Ramos (cell line): ENCODE measurements around the gene PGD.

Experiments
- in situ Hi-C: fragments of 300-500 bp; cut with MboI; formaldehyde crosslinking; loops from one replicate; pipeline ENCODE4 v1.14.3; 2022; ENCODE audit warnings: low sequenced_read_pairs; ENCODE audit not compliant: unreplicated experiment

Gene PGD

GRCh38 chr1:10396870-10397269 lies 2.0 kb upstream of the PGD start:
- in situ Hi-C loops, result no loop called here

DNA sequence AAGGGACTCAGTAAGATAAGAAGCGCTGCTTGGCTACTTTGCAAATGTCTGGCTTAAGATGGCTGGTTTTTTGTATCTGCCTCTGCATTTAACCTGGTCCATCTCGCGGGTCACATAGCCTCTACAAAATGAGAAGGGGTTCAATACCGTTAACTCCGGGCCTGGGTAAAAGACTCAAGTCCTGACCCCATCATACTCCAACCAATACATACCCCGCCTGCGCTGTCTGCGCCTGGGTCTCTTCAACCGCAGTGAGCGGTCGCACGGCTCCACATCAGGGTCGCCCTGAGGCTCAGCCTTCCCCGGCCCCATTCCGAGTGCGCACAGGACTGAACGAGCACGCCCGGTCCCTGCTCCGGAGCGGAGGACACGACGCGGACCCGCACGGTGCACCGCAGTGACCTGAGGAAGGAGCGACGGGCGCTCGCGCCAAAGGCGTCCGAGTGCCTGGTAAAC lies 558 bp upstream of the PGD start:
- in situ Hi-C loops, result no loop called here

GRCh38 chr1:10399444-10399941 lies 629 bp downstream of the PGD start:
- in situ Hi-C loops, result no loop called here

- in situ Hi-C loops, result loop anchor here (25.0 kb wide), 1 partner anchor 663 kb away; no protein-coding TSS in a partner anchor
These were observed 1.1 kb downstream of the PGD start for GRCh38 chr1:10400013-10400412.

- in situ Hi-C loops, result loop anchor here (25.0 kb wide), 1 partner anchor 664 kb away; no protein-coding TSS in a partner anchor
These were observed 2.4 kb downstream of the PGD start for GRCh38 chr1:10401281-10401680.

- in situ Hi-C loops, result loop anchor here (25.0 kb wide), 1 partner anchor 666 kb away; no protein-coding TSS in a partner anchor
These were observed 3.9 kb downstream of the PGD start for GRCh38 chr1:10402729-10403274.

DNA sequence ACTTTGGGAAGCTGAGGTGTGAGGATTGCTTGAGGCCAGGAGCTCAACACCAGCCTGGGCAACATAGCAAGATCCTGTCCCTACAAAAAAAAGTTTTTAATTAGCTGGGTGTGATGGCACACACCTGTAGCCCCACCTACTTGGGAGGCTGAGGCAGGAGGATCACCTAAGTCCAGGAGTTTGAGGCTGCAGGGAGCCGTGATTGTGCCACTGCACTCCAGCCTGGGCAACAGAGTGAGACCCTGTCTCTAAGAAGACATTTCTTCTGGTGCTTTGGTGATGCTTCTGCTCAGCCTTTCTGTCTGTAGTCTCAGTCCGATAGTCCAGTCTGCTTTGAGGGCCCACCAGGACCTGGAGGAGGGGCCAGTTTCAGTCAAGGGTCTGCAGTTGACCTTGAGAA lies 8.3 kb downstream of the PGD start:
- in situ Hi-C loops, result loop anchor here (25.0 kb wide), 1 partner anchor 670 kb away; no protein-coding TSS in a partner anchor

DNA sequence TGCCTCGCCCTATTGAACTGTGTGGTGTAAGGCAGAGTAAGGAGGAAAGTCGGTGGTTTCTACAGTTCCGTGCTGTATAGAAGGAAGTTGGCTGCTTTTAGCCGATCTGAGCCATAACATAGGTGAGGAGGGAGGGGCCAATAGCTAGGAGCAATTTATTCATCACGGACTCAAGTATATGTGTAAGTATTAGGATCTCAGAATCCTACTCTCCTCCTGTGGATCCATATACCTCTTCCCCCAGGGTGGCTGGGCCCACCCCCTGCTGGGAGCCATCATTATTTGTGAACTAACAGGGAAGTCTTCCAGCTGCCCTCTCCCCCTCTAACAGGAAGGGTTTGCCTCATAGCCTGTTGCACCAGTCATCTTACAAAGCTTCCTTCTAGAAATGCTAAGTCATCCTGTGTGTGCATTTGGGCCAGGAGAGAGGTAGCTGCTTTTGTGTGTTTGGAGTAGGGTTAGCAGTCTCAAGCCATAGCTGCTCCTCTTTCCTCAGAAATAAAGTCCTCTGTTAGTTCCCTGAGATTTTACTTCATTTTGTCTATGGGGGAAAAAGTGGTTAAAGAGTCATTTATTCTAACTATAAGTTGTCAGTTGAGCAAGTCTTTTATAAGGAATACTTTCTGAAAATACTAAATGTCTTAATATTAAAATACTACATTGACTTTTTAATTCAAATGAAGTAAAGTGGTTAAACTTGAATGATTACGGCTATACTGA lies 16.5 kb downstream of the PGD start:
- in situ Hi-C loops, result loop anchor here (25.0 kb wide), 1 partner anchor 678 kb away; no protein-coding TSS in a partner anchor

GRCh38 chr1:10415967-10416366 lies 17.1 kb downstream of the PGD start:
- in situ Hi-C loops, result loop anchor here (25.0 kb wide), 1 partner anchor 679 kb away; no protein-coding TSS in a partner anchor

- in situ Hi-C loops, result loop anchor here (25.0 kb wide), 1 partner anchor 681 kb away; no protein-coding TSS in a partner anchor
These were observed 19.9 kb downstream of the PGD start for GRCh38 chr1:10418741-10419140.

DNA sequence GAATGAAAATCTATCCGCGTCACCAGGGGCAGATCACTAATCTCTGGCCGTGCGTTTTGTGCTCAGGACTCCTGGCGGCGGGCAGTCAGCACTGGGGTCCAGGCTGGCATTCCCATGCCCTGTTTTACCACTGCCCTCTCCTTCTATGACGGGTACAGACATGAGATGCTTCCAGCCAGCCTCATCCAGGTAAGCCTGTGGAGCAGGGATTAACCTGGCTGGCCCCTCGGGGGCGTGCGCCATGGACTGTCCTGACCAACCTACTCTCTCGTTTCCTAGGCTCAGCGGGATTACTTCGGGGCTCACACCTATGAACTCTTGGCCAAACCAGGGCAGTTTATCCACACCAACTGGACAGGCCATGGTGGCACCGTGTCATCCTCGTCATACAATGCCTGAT lies 20.5 kb downstream of the PGD start:
- in situ Hi-C loops, result loop anchor here (25.0 kb wide), 1 partner anchor 682 kb away; no protein-coding TSS in a partner anchor

DNA sequence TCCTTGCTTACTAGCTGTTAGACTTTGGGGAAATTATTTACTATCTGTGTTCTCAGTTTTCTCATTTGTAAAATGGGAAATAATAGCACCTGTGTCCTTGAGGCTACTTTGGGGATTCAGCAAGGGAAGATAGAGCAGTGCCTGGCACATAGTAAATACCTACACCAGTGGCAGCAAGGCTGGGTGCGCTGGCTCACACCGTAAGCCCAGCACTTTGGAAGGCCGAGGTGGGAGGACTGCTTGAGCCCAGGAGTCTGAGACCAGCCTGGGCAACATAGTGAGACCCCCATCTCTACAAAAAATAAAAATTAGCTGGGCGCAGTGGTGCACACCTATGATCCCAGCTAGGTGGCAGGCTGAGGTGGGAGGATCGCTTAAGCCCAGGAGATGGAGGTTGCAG lies 22.8 kb downstream of the PGD start:
- in situ Hi-C loops, result loop anchor here (25.0 kb wide), 1 partner anchor 684 kb away; no protein-coding TSS in a partner anchor

DNA sequence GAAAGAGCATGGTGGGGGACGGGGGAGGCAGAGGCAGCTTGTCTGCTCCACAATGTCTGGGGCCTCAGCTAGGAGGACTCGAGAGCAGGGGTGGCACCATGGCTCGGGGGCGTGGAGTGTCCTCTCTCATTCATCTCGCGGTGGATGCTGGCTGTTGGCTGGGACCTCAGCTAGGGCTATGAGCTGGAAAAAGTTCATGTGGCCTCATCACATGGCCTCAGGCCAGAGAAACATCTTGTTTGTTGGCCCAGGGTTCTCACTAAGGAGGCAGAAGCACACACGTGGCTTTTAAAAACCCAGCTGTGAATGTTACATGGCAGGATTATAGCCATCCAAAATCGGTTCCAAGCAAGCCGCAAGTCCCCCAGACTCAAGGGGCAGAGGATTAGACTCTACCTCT lies 25.2 kb downstream of the PGD start:
- in situ Hi-C loops, result loop anchor here (25.0 kb wide), 1 partner anchor 687 kb away; no protein-coding TSS in a partner anchor

- in situ Hi-C loops, result loop anchor here (5.0 to 25.0 kb wide), 2 partner anchors 68 to 687 kb away; no protein-coding TSS in a partner anchor
These were observed 25.8 kb downstream of the PGD start for GRCh38 chr1:10424651-10425050.

- in situ Hi-C loops, result loop anchor here (5.0 kb wide), 1 partner anchor 66 kb away; no protein-coding TSS in a partner anchor
These were observed 27.1 kb downstream of the PGD start for GRCh38 chr1:10425826-10426534.

GRCh38 chr1:10426535-10426848 lies 27.6 kb downstream of the PGD start:
- in situ Hi-C loops, result loop anchor here (5.0 kb wide), 1 partner anchor 66 kb away; no protein-coding TSS in a partner anchor

DNA sequence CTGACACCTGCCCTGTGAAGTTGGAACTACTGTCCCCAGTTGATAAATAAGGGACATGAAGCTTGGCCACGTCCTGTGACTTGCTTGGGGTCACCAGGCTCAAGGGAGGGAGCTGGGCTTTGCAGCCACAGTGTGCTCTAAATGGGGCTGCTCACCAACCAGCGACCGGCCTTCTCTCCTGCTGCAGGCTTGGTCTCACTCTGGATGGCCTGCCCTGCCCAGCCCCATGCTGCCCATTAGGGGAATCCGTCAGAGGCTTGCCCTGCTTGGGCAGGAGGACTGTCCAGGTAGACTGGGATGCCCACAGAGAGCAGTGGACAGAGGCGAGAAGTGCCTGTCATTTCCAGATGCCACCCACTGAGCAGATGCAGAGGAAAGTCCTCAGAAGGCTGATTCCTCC lies 30.1 kb downstream of the PGD start:
- in situ Hi-C loops, result loop anchor here (5.0 kb wide), 1 partner anchor 63 kb away; no protein-coding TSS in a partner anchor

- in situ Hi-C loops, result loop anchor here (5.0 kb wide), 1 partner anchor 62 kb away; no protein-coding TSS in a partner anchor
These were observed 31.0 kb downstream of the PGD start for GRCh38 chr1:10429868-10430215.

DNA sequence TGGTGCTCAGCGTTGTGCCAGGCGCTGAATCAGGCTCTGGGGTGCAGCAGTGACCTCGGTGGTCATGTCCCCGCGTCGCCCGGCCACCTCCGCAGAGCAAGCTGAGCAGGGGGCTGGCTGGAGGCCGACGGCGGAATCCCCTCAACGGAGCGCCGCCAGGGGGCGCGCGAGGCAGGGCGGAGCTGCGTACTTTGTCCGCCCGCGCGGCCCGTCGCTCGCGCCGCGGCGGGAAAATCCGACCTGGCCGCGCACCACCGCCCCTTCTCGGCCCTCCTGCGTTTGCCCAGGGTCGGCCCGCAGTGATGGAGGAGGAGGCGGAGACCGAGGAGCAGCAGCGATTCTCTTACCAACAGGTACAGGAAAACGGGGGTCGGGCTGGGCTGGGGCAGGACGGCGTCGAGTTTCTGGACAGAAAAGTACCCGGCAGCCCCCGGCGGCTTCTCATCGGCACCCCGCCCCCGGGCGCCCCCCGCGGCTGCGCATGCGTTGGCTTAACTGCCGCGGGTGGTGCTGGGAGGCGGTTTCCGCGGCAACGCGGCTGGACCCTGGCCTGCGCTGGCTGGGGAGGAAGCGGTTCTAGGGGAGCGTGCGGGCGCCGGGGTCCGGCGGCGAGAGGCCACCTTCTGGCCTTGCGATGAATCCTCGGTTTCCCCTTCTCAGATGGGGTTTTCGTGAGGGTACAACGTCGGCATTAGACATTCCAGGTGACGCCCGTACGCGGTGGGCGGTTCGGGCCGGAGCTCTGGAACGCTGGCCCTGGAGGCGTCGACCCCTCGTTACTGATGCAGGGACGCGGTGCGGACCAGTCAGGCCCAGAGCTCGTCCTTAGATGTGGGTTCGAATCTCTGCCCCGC lies 31.6 kb downstream of the PGD start, which contains the start of gene CENPS:
CENPS (plus strand) TSS at position 218 of the 854 bp plus-strand sequence; CDS start at position 303, 85 bp downstream.
- in situ Hi-C loops, result no loop called here
